ENCODE measurements around the gene PHKA2. TPM values are rescaled to one million over a fixed set of nuclear protein-coding genes. Genes with fewer than 3 reads are reported as not detected.

Gene PHKA2
- total RNA-seq, 1 donor from 2014 or later = 26.4 TPM

GRCh38 chrX:18889346-18890048 is 94.4 kb downstream of the PHKA2 start:
- no peak for TF ChIP-seq CTCF (IDR thresholded peaks at IDR 0.05)
- Mint-ChIP-seq H3K4me3 (ENCODE audit: unreplicated experiment) (no peak overlapping the region), H3K9me3 (ENCODE audit: unreplicated experiment) (peaks cover under 1% of the 10 kb centered on the region), H3K27me3 (ENCODE audit: unreplicated experiment) (no peaks in the 10 kb centered on the region), H3K36me3 (ENCODE audit: unreplicated experiment) (no peaks in the 10 kb centered on the region), H3K27ac (ENCODE audit: unreplicated experiment) (no peak overlapping the region), H3K4me1 (ENCODE audit: unreplicated experiment) (peaks cover 25% of the 10 kb centered on the region)
- no peak for DNase-seq (ENCODE audit: extremely low spot score, unreplicated experiment)

DNA sequence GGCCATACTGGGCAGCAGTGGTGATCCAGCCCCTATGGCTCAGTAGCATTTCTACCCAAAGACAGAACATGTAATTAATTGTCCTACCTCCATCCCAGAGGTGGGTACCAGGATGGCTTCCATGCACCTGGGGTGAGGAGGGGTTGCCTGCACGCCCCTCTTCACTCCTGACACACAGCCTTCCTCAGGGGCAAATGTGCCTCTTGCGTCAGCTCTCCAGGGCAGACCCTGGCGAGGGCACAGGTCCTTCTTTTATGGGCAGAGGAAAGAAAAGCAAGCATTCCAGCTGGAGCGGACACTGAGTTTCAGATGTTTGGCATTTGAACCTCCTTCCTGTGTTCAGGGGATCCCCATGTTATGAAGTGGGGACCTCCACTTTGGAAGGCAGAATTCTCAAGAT is 95.6 kb downstream of the PHKA2 start:
- peaks cover 25% of the 10 kb centered on the region for H3K4me1 Mint-ChIP-seq (ENCODE audit: unreplicated experiment)
- H3K27me3 Mint-ChIP-seq (ENCODE audit: unreplicated experiment) = no peaks in the 10 kb centered on the region
- H3K4me3 Mint-ChIP-seq (ENCODE audit: unreplicated experiment) = no peak overlapping the region
- no peak overlapping the region for H3K27ac Mint-ChIP-seq (ENCODE audit: unreplicated experiment)
- no peak for DNase-seq (ENCODE audit: extremely low spot score, unreplicated experiment)
- no peak for TF ChIP-seq CTCF (IDR thresholded peaks at IDR 0.05)
- H3K9me3 Mint-ChIP-seq (ENCODE audit: unreplicated experiment) = peaks cover 5% of the 10 kb centered on the region
- no peaks in the 10 kb centered on the region for H3K36me3 Mint-ChIP-seq (ENCODE audit: unreplicated experiment)

DNA sequence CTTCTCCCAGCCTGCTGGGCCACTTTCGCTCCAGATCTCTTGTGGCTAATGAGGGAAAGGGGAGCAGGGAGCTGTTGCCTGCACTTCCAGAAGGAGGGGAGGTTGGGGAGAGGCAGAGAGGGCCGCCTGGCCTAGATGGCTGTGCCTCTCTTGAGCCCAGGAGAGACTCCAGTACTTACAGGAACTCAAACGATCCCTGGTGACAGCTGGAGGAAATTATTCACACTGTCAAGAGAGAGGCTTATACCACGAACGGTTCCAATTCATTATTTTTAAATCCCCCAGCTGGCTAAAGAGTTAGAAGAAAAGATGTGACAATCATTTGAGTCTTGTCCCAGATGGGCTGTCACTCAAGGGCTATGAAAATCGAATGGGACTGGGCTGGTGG is 96.1 kb downstream of the PHKA2 start:
- H3K4me3 Mint-ChIP-seq (ENCODE audit: unreplicated experiment) = no peak overlapping the region
- peaks cover 5% of the 10 kb centered on the region for H3K9me3 Mint-ChIP-seq (ENCODE audit: unreplicated experiment)
- no peak overlapping the region for H3K27ac Mint-ChIP-seq (ENCODE audit: unreplicated experiment)
- peaks cover 25% of the 10 kb centered on the region for H3K4me1 Mint-ChIP-seq (ENCODE audit: unreplicated experiment)
- H3K27me3 Mint-ChIP-seq (ENCODE audit: unreplicated experiment) = no peaks in the 10 kb centered on the region
- no peaks in the 10 kb centered on the region for H3K36me3 Mint-ChIP-seq (ENCODE audit: unreplicated experiment)
- no peak for TF ChIP-seq CTCF (IDR thresholded peaks at IDR 0.05)
- no peak for DNase-seq (ENCODE audit: extremely low spot score, unreplicated experiment)

DNA sequence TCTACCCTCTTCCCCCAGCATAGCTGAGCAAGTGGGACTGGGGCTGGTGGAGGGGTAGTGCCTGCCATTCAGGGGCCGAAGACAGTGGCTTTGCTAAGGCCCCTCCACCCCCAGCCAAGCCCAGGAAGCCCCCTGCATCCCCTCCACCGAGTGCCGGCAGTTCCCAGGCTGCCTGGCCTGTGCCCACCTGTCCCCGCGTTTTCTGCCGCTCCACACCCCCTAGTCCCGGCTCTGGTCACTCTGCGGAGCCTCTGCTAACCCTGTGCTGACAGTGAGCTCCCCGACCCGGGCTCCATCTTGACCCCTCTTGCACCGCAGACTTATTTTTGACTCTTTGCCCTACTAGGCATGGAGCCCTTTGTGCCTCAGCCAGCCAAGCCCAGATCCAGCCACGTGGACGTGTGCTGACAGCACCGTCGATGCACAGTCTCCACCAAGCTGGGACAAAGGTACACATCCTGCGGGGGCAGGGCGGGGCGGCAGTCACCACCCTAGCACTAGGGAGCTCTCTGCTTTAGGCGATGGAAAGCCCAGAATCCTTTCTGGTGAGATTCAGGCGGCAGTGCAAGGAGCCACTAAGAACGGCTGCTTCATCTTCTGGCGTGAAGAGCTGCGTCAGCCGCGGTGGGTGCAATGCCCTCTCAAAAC is 96.6 kb downstream of the PHKA2 start:
- Mint-ChIP-seq H3K27me3 (ENCODE audit: unreplicated experiment) (no peaks in the 10 kb centered on the region), H3K4me3 (ENCODE audit: unreplicated experiment) (no peak overlapping the region), H3K9me3 (ENCODE audit: unreplicated experiment) (peaks cover 8% of the 10 kb centered on the region), H3K4me1 (ENCODE audit: unreplicated experiment) (peaks cover 25% of the 10 kb centered on the region), H3K36me3 (ENCODE audit: unreplicated experiment) (no peaks in the 10 kb centered on the region), H3K27ac (ENCODE audit: unreplicated experiment) (peak overlapping the region; percentile 85)
- DNase-seq (ENCODE audit: extremely low spot score, unreplicated experiment) = no peak
- no peak for TF ChIP-seq CTCF (IDR thresholded peaks at IDR 0.05)

DNA sequence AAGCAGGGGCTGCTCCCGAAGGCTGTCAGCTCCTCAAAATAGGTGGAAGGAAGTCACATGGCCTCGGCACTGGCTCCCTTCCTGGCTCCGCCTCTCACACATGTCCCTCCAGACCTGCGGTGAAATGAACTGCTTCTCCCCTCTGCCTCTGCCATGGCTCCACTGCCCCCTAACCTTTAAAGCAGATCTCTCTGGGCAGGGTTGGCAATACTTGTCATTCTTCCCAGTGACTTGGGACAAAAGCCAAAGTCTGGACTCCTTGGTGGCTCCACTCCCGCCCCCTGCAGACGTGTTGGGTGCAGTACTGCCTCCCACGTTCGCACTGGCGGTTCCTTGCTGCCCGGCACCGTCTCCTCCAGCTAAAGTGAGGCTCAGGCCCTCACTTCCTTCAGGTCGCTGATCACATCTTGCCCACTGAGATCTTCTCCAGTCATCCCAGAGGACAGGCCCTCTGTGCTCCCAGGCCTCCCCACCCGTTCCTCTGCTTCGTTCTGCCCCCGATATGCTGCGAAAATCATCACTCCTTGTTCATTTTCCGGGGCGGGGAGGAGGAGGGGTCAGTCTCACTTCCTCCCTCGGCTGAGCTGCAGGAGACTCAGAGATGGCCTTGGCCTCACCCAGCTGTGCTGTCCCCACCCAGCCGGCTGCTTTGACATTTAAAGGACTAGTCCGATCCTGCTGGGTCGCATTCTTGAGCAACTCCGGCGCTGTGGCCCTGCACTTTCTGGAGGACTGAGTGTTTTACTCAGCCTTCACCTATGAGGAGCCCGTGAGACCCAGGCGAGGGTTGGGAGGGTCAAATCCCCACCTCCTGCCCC is 97.4 kb downstream of the PHKA2 start:
- H3K4me1 Mint-ChIP-seq (ENCODE audit: unreplicated experiment) = peaks cover 25% of the 10 kb centered on the region
- DNase-seq (ENCODE audit: extremely low spot score, unreplicated experiment) = no peak
- no peaks in the 10 kb centered on the region for H3K36me3 Mint-ChIP-seq (ENCODE audit: unreplicated experiment)
- peaks cover 12% of the 10 kb centered on the region for H3K9me3 Mint-ChIP-seq (ENCODE audit: unreplicated experiment)
- peak overlapping the region; percentile 63 for H3K4me3 Mint-ChIP-seq (ENCODE audit: unreplicated experiment)
- TF ChIP-seq CTCF (IDR thresholded peaks at IDR 0.05) = peak; percentile 55
- no peaks in the 10 kb centered on the region for H3K27me3 Mint-ChIP-seq (ENCODE audit: unreplicated experiment)
- H3K27ac Mint-ChIP-seq (ENCODE audit: unreplicated experiment) = peak overlapping the region; percentile 85

Measured in osteocyte (in vitro differentiated cells).